Measurements from ENCODE around the gene VPREB3. TPM values are rescaled to one million over a fixed set of nuclear protein-coding genes. Genes with fewer than 3 reads are reported as not detected.

The VPREB3 gene
- polyA plus RNA-seq, 1 donor (not counting 4 experiments of a cell fraction or from before 2014, with no cell fraction given) = not detected

- no peaks in the 10 kb centered on the region for H4K20me1 ChIP-seq (ENCODE audit: control insufficient read depth, extremely low read depth, insufficient read depth, low read length)
- dilution Hi-C loops (cut with MboI; ENCODE audit: extremely low pct_ligation_motif_present, low sequenced_read_pairs) = no loop called here
- H3K9ac ChIP-seq (ENCODE audit: control insufficient read depth, extremely low read depth, insufficient read depth, low read length) = peak overlapping the region; percentile 83
- H3K79me2 ChIP-seq (ENCODE audit: control insufficient read depth, insufficient read depth, low read length) = peaks cover 9% of the 10 kb centered on the region
- H3K27me3 ChIP-seq (ENCODE audit: control insufficient read depth, extremely low read depth, insufficient read depth, low read length) = no peaks in the 10 kb centered on the region
- FAIRE-seq = peak; percentile 20
- H3K9me1 ChIP-seq (ENCODE audit: control insufficient read depth, extremely low read depth, insufficient read depth, low read length) = no peaks in the 10 kb centered on the region
- H3K4me1 ChIP-seq (ENCODE audit: control insufficient read depth, extremely low read depth, insufficient read depth, low read length) = no peaks in the 10 kb centered on the region
- peaks cover 7 to 13% of the 10 kb centered on the region in 2 experiments for H3K36me3 ChIP-seq (ENCODE audit: control insufficient read depth in 2 of 2, extremely low read depth in 1 of 2, insufficient read depth in 2 of 2, low read length in 2 of 2)
- TF ChIP-seq, protein P1, sequence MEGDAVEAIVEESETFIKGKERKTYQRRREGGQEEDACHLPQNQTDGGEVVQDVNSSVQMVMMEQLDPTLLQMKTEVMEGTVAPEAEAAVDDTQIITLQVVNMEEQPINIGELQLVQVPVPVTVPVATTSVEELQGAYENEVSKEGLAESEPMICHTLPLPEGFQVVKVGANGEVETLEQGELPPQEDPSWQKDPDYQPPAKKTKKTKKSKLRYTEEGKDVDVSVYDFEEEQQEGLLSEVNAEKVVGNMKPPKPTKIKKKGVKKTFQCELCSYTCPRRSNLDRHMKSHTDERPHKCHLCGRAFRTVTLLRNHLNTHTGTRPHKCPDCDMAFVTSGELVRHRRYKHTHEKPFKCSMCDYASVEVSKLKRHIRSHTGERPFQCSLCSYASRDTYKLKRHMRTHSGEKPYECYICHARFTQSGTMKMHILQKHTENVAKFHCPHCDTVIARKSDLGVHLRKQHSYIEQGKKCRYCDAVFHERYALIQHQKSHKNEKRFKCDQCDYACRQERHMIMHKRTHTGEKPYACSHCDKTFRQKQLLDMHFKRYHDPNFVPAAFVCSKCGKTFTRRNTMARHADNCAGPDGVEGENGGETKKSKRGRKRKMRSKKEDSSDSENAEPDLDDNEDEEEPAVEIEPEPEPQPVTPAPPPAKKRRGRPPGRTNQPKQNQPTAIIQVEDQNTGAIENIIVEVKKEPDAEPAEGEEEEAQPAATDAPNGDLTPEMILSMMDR (optimal IDR thresholded peaks at IDR 0.05 in 1 of 3, IDR thresholded peaks at IDR 0.05 in 1 of 3, conservative IDR thresholded peaks at IDR 0.05 in 1 of 3; ENCODE audit: extremely low read depth in 1 of 3, insufficient read depth in 2 of 3, low read length in 3 of 3) = no peak
- TF ChIP-seq EZH2 (IDR thresholded peaks at IDR 0.05; ENCODE audit: low read length) = no peak
- H2AFZ ChIP-seq (ENCODE audit: control insufficient read depth, low read length) = peak overlapping the region; percentile 97
- H3K4me3 ChIP-seq (ENCODE audit: control insufficient read depth in 2 of 3, extremely low read depth in 1 of 3, insufficient read depth in 2 of 3, low read depth in 1 of 3, low read length in 3 of 3) = peak overlapping the region; percentile 73 to 93 (median 87)
- peak; percentile 25 for DNase-seq (ENCODE audit: low read depth, low spot score)
- peak overlapping the region; percentile 66 for H3K27ac ChIP-seq (ENCODE audit: control insufficient read depth, insufficient read depth, low read length)
- H3K9me3 ChIP-seq (ENCODE audit: control insufficient read depth, low read depth, low read length) = no peaks in the 10 kb centered on the region
- peak overlapping the region; percentile 79 for H3K4me2 ChIP-seq (ENCODE audit: control insufficient read depth, extremely low read depth, insufficient read depth, low read depth, low read length)
These were observed 37.1 kb downstream of the VPREB3 start for GRCh38 chr22:23716811-23717801.

- no peaks in the 10 kb centered on the region for H4K20me1 ChIP-seq (ENCODE audit: control insufficient read depth, extremely low read depth, insufficient read depth, low read length)
- peak overlapping the region; percentile 79 for H3K4me2 ChIP-seq (ENCODE audit: control insufficient read depth, extremely low read depth, insufficient read depth, low read depth, low read length)
- H3K36me3 ChIP-seq (ENCODE audit: control insufficient read depth in 2 of 2, extremely low read depth in 1 of 2, insufficient read depth in 2 of 2, low read length in 2 of 2) = peaks cover 10 to 13% of the 10 kb centered on the region in 2 experiments
- TF ChIP-seq, protein P1 (optimal IDR thresholded peaks at IDR 0.05 in 1 of 3, IDR thresholded peaks at IDR 0.05 in 1 of 3, conservative IDR thresholded peaks at IDR 0.05 in 1 of 3; ENCODE audit: extremely low read depth in 1 of 3, insufficient read depth in 2 of 3, low read length in 3 of 3) = no peak
- no peak for TF ChIP-seq EZH2 (IDR thresholded peaks at IDR 0.05; ENCODE audit: low read length)
- no peaks in the 10 kb centered on the region for H3K9me1 ChIP-seq (ENCODE audit: control insufficient read depth, extremely low read depth, insufficient read depth, low read length)
- H3K27me3 ChIP-seq (ENCODE audit: control insufficient read depth, extremely low read depth, insufficient read depth, low read length) = no peaks in the 10 kb centered on the region
- H3K4me3 ChIP-seq (ENCODE audit: control insufficient read depth in 2 of 3, extremely low read depth in 1 of 3, insufficient read depth in 2 of 3, low read depth in 1 of 3, low read length in 3 of 3) = peak overlapping the region in 2 of 3 experiments; percentile 87 to 93
- H3K9me3 ChIP-seq (ENCODE audit: control insufficient read depth, low read depth, low read length) = no peaks in the 10 kb centered on the region
- H2AFZ ChIP-seq (ENCODE audit: control insufficient read depth, low read length) = no peak overlapping the region
- H3K27ac ChIP-seq (ENCODE audit: control insufficient read depth, insufficient read depth, low read length) = no peak overlapping the region
- no peak overlapping the region for H3K9ac ChIP-seq (ENCODE audit: control insufficient read depth, extremely low read depth, insufficient read depth, low read length)
- peaks cover 9% of the 10 kb centered on the region for H3K79me2 ChIP-seq (ENCODE audit: control insufficient read depth, insufficient read depth, low read length)
- no peak for DNase-seq (ENCODE audit: low read depth, low spot score)
- dilution Hi-C loops (cut with MboI; ENCODE audit: extremely low pct_ligation_motif_present, low sequenced_read_pairs) = no loop called here
- H3K4me1 ChIP-seq (ENCODE audit: control insufficient read depth, extremely low read depth, insufficient read depth, low read length) = no peaks in the 10 kb centered on the region
- no peak for FAIRE-seq
These were observed 38.3 kb downstream of the VPREB3 start for GRCh38 chr22:23715806-23716375.
